Neuronal stem cell (in vitro differentiated cells): ENCODE data around the gene DNLZ.
"Not testable (repeated sequence)": the region's sequence is repeated elsewhere in the genome, so short reads cannot be mapped to it uniquely, and the experiment has no call there.

Experiments
- DNase-seq: peaks from one replicate; pipeline ENCODE4 v3.0.0-alpha.2; 2013; ENCODE audit warnings: low spot score
- H2AFZ ChIP-seq: one replicate; pipeline ENCODE4 v1.6.1; 2013; ENCODE audit warnings: mild to moderate bottlenecking, low read length, inconsistent platforms
- H2AK5ac ChIP-seq: 2 replicates; pipeline ENCODE4 v1.6.1; 2013; ENCODE audit warnings: low read depth, mild to moderate bottlenecking, inconsistent platforms, low read length, moderate library complexity, mixed read lengths
- H2BK120ac ChIP-seq: 2 replicates; pipeline ENCODE4 v1.6.1; 2013; ENCODE audit warnings: low read depth, mild to moderate bottlenecking, inconsistent platforms, low read length, moderate library complexity, mixed read lengths
- H2BK12ac ChIP-seq: one replicate; pipeline ENCODE4 v1.6.1; 2013; ENCODE audit warnings: low read length, inconsistent platforms
- H2BK15ac ChIP-seq: 2 replicates; pipeline ENCODE4 v1.6.1; 2013; ENCODE audit warnings: mild to moderate bottlenecking, low read length, inconsistent platforms, mixed read lengths
- H2BK5ac ChIP-seq: one replicate; pipeline ENCODE4 v1.6.1; 2013; ENCODE audit warnings: inconsistent platforms, mild to moderate bottlenecking, low read length, moderate library complexity
- H3K14ac ChIP-seq: one replicate; pipeline ENCODE4 v1.6.1; 2013; ENCODE audit warnings: low read length, inconsistent platforms
- H3K18ac ChIP-seq: 2 replicates; pipeline ENCODE4 v1.6.1; 2013; ENCODE audit warnings: low read length, inconsistent platforms
- H3K23ac ChIP-seq: 2 replicates; pipeline ENCODE4 v1.6.1; 2013; ENCODE audit warnings: low read depth, mild to moderate bottlenecking, mixed read lengths, low read length, inconsistent platforms; ENCODE audit not compliant: poor library complexity
- H3K27ac ChIP-seq: replicated peaks from 3 replicates; pipeline ENCODE4 v1.5.1; 2013; ENCODE audit warnings: low read length, inconsistent platforms
- H3K27me3 ChIP-seq, 3 experiments: 2 replicates each; pipeline ENCODE4 v1.6.1; 2013; ENCODE audit warnings: low read length in 3 of 3, mild to moderate bottlenecking in 2 of 3, inconsistent platforms in 1 of 3, low read depth in 1 of 3, mixed read lengths in 1 of 3, moderate library complexity in 1 of 3; ENCODE audit not compliant: control insufficient read depth in 3 of 3, insufficient read depth in 3 of 3
- H3K36me3 ChIP-seq, 2 donors: replicated peaks in 1 of 2; 2 replicates each; pipeline ENCODE4 v1.6.1; 2013; ENCODE audit warnings: low read length in 2 of 2; ENCODE audit not compliant: control insufficient read depth in 2 of 2, insufficient read depth in 2 of 2
- H3K4ac ChIP-seq: 2 replicates; pipeline ENCODE4 v1.6.1; 2013; ENCODE audit warnings: inconsistent platforms, mild to moderate bottlenecking, low read length, moderate library complexity
- H3K4me1 ChIP-seq, 2 donors: 1 replicate in 1 of 2; 2 replicates in 1 of 2; pipeline ENCODE4 v1.6.1; 2013; ENCODE audit warnings: low read length in 2 of 2, low read depth in 1 of 2; ENCODE audit not compliant: control insufficient read depth in 2 of 2, insufficient read depth in 1 of 2
- H3K4me2 ChIP-seq: one replicate; pipeline ENCODE4 v1.6.1; 2013; ENCODE audit warnings: mild to moderate bottlenecking, low read length, inconsistent platforms; ENCODE audit not compliant: insufficient read depth, poor library complexity, severe bottlenecking
- H3K4me3 ChIP-seq, 2 donors: 2 replicates each; pipeline ENCODE4 v1.5.1; 2013; ENCODE audit warnings: low read length in 2 of 2, mild to moderate bottlenecking in 2 of 2, inconsistent platforms in 1 of 2, moderate library complexity in 1 of 2
- H3K79me1 ChIP-seq: one replicate; pipeline ENCODE4 v1.6.1; 2013; ENCODE audit warnings: low read depth, mild to moderate bottlenecking, inconsistent platforms, low read length, moderate library complexity
- H3K9ac ChIP-seq: one replicate; pipeline ENCODE4 v1.6.1; 2013; ENCODE audit warnings: mild to moderate bottlenecking, low read depth, low read length, inconsistent platforms; ENCODE audit not compliant: poor library complexity
- H3K9me3 ChIP-seq, 2 donors: replicated peaks in 1 of 2; 2 replicates each; pipeline versions ENCODE3 to v1.6.1; 2013; ENCODE audit warnings: low read length in 2 of 2, mild to moderate bottlenecking in 2 of 2, inconsistent platforms in 1 of 2, low read depth in 1 of 2, mixed read lengths in 1 of 2, moderate library complexity in 1 of 2; ENCODE audit not compliant: control insufficient read depth in 2 of 2, insufficient read depth in 1 of 2
- H4K8ac ChIP-seq: one replicate; pipeline ENCODE4 v1.6.1; 2013; ENCODE audit warnings: low read depth, mild to moderate bottlenecking, inconsistent platforms, low read length, moderate library complexity
- H4K91ac ChIP-seq: one replicate; pipeline ENCODE4 v1.6.1; 2013; ENCODE audit warnings: low read length, low read depth, mild to moderate bottlenecking, inconsistent platforms; ENCODE audit not compliant: poor library complexity
- WGBS, 2 donors: extraction: QIAGEN DNeasy Blood & Tissue Kit; methylation state at CpG; one replicate each; pipeline ENCODE4 v1.1.7; 2013; ENCODE audit warnings: missing lambda C conversion rate in 2 of 2, mixed read lengths in 1 of 2; ENCODE audit not compliant: insufficient read length in 2 of 2, insufficient replicate concordance in 1 of 2; ENCODE audit errors: extremely low coverage in 2 of 2; 5-methylcytosine and 5-hydroxymethylcytosine counted together

DNLZ gene

GRCh38 chr9:136351868-136352267, 11.7 kb downstream of the DNLZ start:
- H2BK5ac ChIP-seq, H3K4me1 ChIP-seq, H3K27me3 ChIP-seq, H3K9ac ChIP-seq, H3K14ac ChIP-seq, H3K9me3 ChIP-seq, H2BK120ac ChIP-seq, H2AK5ac ChIP-seq, DNase-seq, H4K91ac ChIP-seq, H2BK15ac ChIP-seq, H3K27ac ChIP-seq, H3K4ac ChIP-seq, H4K8ac ChIP-seq, H3K4me2 ChIP-seq, H2AFZ ChIP-seq, H3K18ac ChIP-seq, H3K4me3 ChIP-seq, H2BK12ac ChIP-seq: not testable (repeated sequence)
- peaks cover 5 to 15% of the 10 kb centered on the region in 2 donors for H3K36me3 ChIP-seq
- H3K79me1 ChIP-seq = peaks cover 11% of the 10 kb centered on the region
- H3K23ac ChIP-seq = peak overlapping the region; percentile 25
- no CpG with 5 or more reads among the region's 24 CpGs for WGBS, 2 donors

DNA sequence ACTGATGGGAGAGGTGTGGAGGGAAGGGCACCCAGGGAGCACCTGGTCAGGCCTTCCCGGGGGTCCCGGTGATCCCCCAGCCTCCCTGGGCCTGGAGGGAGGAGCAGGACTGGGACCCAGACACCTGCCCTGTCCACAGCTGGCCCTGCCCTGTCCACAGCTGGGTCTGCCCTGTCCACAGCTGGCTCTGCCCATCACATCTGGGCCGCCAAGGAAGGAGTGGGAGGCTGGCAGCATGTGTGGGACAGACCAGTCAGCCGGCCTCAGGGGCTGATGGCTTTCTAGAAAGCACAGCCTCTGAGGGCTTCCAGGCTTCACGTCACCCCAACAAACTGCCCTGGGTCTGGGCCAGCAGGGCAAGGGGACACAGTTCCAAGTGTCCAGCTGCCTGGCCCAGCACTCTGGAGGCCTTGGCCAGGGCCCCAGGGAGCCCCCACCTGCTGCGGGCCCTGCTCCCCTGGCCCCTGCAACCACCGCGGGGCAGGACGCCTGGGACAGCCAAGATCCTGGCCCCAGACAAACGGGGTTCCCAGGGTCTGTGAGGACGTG, 12.2 kb downstream of the DNLZ start:
- no peak overlapping the region for H2AFZ ChIP-seq
- WGBS, 2 donors = no CpG with 5 or more reads among the region's 11 CpGs
- H3K9ac ChIP-seq = no peak overlapping the region
- H3K27ac ChIP-seq = no peak overlapping the region
- no peak overlapping the region for H3K4ac ChIP-seq
- H3K27me3 ChIP-seq = no peaks in the 10 kb centered on the region
- no peak for DNase-seq
- peaks cover 13% of the 10 kb centered on the region for H3K79me1 ChIP-seq
- no peak overlapping the region for H3K4me3 ChIP-seq
- no peak overlapping the region for H3K4me2 ChIP-seq
- no peak overlapping the region for H2BK5ac ChIP-seq
- peaks cover 2 to 10% of the 10 kb centered on the region in 2 donors for H3K36me3 ChIP-seq
- peak overlapping the region; percentile 27 for H3K18ac ChIP-seq
- H2AK5ac ChIP-seq = no peak overlapping the region
- peak overlapping the region; percentile 25 for H3K23ac ChIP-seq
- no peak overlapping the region for H2BK120ac ChIP-seq
- no peak overlapping the region for H2BK12ac ChIP-seq
- peaks cover 2 to 6% of the 10 kb centered on the region in 2 donors for H3K4me1 ChIP-seq
- no peaks in the 10 kb centered on the region for H3K9me3 ChIP-seq
- H4K8ac ChIP-seq = no peak overlapping the region
- no peak overlapping the region for H3K14ac ChIP-seq
- H4K91ac ChIP-seq = no peak overlapping the region
- no peak overlapping the region for H2BK15ac ChIP-seq

GRCh38 chr9:136349546-136349945, 14.0 kb downstream of the DNLZ start:
- no peaks in the 10 kb centered on the region for H3K27me3 ChIP-seq
- H3K18ac ChIP-seq = no peak overlapping the region
- H2BK120ac ChIP-seq = no peak overlapping the region
- no peak overlapping the region for H3K9ac ChIP-seq
- no peak overlapping the region for H3K4ac ChIP-seq
- H4K8ac ChIP-seq = peak overlapping the region; percentile 72
- no peak overlapping the region for H3K4me3 ChIP-seq
- H3K36me3 ChIP-seq = peaks cover 2 to 6% of the 10 kb centered on the region in 2 donors
- H2BK15ac ChIP-seq = no peak overlapping the region
- H2BK5ac ChIP-seq = peak overlapping the region; percentile 13
- no peak overlapping the region for H2AK5ac ChIP-seq
- H3K4me1 ChIP-seq = peaks cover 9 to 16% of the 10 kb centered on the region in 2 donors
- no peak overlapping the region for H4K91ac ChIP-seq
- H2AFZ ChIP-seq = no peak overlapping the region
- peaks cover 13% of the 10 kb centered on the region for H3K79me1 ChIP-seq
- no CpG with 5 or more reads among the region's 24 CpGs for WGBS, 2 donors
- H3K27ac ChIP-seq = no peak overlapping the region
- H3K4me2 ChIP-seq = no peak overlapping the region
- no peak overlapping the region for H3K23ac ChIP-seq
- DNase-seq = no peak
- no peak overlapping the region for H3K14ac ChIP-seq
- no peaks in the 10 kb centered on the region for H3K9me3 ChIP-seq
- H2BK12ac ChIP-seq = no peak overlapping the region

DNA sequence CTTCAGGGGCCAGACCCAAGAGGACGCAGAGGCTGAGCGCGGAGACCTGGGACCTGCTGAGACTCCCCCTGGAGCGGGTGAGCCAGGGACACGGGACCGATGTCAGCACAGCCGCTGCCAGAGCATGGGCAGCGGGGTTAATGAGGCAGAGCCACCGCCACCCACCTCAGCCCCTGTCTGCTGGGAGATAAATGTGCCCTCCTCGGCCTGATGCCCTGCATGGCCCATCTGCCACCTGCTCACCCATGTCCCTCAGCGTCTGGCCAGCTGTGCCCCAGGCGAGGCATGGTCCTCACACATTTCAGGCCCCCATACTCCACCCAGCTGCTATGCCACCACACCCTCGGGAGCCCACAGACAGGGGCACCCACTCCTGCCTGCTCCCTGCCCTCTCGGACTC, 14.9 kb downstream of the DNLZ start:
- H4K8ac ChIP-seq = no peak overlapping the region
- no peak overlapping the region for H3K9ac ChIP-seq
- H3K4me1 ChIP-seq = peaks cover 11 to 16% of the 10 kb centered on the region in 2 donors
- H3K23ac ChIP-seq = no peak overlapping the region
- no peak overlapping the region for H3K18ac ChIP-seq
- peaks cover 13% of the 10 kb centered on the region for H3K79me1 ChIP-seq
- no peak overlapping the region for H2BK12ac ChIP-seq
- no peak overlapping the region for H2BK15ac ChIP-seq
- no peak overlapping the region for H3K4ac ChIP-seq
- H2BK120ac ChIP-seq = no peak overlapping the region
- H2AK5ac ChIP-seq = no peak overlapping the region
- H3K36me3 ChIP-seq = peaks cover 4 to 8% of the 10 kb centered on the region in 2 donors
- H3K14ac ChIP-seq = no peak overlapping the region
- no peak overlapping the region for H3K27ac ChIP-seq
- H2AFZ ChIP-seq = no peak overlapping the region
- no peak for DNase-seq
- no peak overlapping the region for H3K4me2 ChIP-seq
- H3K4me3 ChIP-seq = no peak overlapping the region
- no peaks in the 10 kb centered on the region for H3K9me3 ChIP-seq
- no peaks in the 10 kb centered on the region for H3K27me3 ChIP-seq
- no CpG with 5 or more reads among the region's 14 CpGs for WGBS, 2 donors
- no peak overlapping the region for H4K91ac ChIP-seq
- H2BK5ac ChIP-seq = peak overlapping the region; percentile 39
